ENCODE measurements around the gene LTN1.

The LTN1 gene

DNA sequence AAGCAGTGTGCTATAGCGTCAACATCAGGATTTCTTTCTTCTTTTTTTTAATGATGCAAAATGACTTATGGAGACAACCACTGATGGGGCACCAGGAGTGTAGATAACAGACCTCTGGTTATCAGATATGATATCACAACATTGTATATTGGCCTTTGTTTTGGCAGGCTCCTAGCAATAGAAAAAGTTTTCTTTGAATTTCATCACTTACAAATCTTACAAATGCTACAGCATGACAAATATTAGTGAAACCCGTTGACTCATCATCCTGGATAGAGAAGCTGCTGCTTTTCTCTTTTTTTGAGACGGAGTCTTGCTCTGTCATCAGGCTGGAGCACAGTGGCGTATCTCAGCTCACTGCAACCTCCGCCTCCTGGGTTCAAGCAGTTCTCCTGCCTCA lies 92.9 kb downstream of the LTN1 start:
- FAIRE-seq (no peak), DNase-seq (ENCODE audit: insufficient read length, low spot score) (no peak)
- TF ChIP-seq PAX5 (IDR thresholded peaks at IDR 0.05; ENCODE audit: insufficient read depth, low read length, severe bottlenecking) (no peak), TAF1 (IDR thresholded peaks at IDR 0.05; ENCODE audit: low read depth, low read length) (no peak), SPI1 (IDR thresholded peaks at IDR 0.05; ENCODE audit: low read depth, low read length) (no peak), POLR2A (IDR thresholded peaks at IDR 0.05; ENCODE audit: low read depth, low read length) (no peak), POLR2AphosphoS5 (IDR thresholded peaks at IDR 0.05; ENCODE audit: low read depth, low read length) (no peak), POU2F2 (IDR thresholded peaks at IDR 0.05; ENCODE audit: low read depth, low read length) (no peak)

GRCh38 chr21:28899220-28899619 lies 93.5 kb downstream of the LTN1 start:
- FAIRE-seq (no peak), DNase-seq (ENCODE audit: insufficient read length, low spot score) (no peak)
- TF ChIP-seq POLR2A (IDR thresholded peaks at IDR 0.05; ENCODE audit: low read depth, low read length) (no peak), POU2F2 (IDR thresholded peaks at IDR 0.05; ENCODE audit: low read depth, low read length) (no peak), TAF1 (IDR thresholded peaks at IDR 0.05; ENCODE audit: low read depth, low read length) (no peak), PAX5 (IDR thresholded peaks at IDR 0.05; ENCODE audit: insufficient read depth, low read length, severe bottlenecking) (no peak), SPI1 (IDR thresholded peaks at IDR 0.05; ENCODE audit: low read depth, low read length) (no peak), POLR2AphosphoS5 (IDR thresholded peaks at IDR 0.05; ENCODE audit: low read depth, low read length) (no peak)

- no peak for TF ChIP-seq SPI1 (IDR thresholded peaks at IDR 0.05; ENCODE audit: low read depth, low read length)
- no peak for TF ChIP-seq POLR2AphosphoS5 (IDR thresholded peaks at IDR 0.05; ENCODE audit: low read depth, low read length)
- no peak for TF ChIP-seq PAX5 (IDR thresholded peaks at IDR 0.05; ENCODE audit: insufficient read depth, low read length, severe bottlenecking)
- DNase-seq (ENCODE audit: insufficient read length, low spot score) (no peak), FAIRE-seq (no peak)
Observed at GRCh38 chr21:28893687-28894086, 99.0 kb downstream of the LTN1 start.

DNA sequence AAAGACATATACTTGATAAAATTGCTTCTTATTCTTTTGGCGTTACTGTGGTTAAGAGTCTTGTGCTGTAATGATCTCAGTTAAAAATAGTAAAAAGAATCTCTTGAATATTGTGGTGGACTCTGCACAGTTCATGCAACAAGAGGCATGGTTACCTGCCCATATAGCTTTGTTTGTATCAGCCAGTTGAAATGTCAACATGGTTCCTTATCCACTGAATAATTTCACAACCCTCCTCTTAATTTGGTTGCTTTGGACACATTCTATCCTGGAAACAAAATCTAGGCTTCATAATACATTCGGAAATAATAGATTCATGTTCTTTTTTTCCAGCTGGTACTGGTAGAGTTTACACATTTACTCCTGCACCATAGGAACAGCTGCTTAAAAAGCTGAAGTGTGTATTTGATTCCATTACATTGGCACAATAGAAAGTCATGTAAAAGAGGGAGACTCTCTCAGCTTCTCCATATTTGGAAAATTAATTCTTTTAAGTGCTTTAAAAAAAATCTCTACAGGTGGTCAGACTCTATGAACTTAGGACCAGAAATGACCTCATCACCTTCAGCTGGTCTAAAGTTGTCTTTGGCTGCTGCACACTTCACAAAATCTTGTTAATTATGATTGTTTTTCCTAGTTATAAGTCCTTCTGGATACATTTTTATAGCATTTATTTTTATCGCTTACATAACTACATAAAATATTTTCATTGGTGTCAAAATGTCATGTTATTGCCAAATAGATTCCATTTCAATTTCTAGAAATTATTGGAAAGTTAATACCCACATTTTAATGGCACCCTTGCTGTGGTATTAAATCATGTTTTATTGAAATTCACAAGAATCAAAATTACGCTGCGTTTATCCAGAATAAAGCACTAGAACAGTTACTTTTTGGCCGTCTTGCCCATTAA lies 100.2 kb downstream of the LTN1 start:
- DNase-seq (ENCODE audit: insufficient read length, low spot score) (no peak), FAIRE-seq (no peak)
- no peak for TF ChIP-seq SPI1 (IDR thresholded peaks at IDR 0.05; ENCODE audit: low read depth, low read length)
- TF ChIP-seq POLR2A (IDR thresholded peaks at IDR 0.05; ENCODE audit: low read depth, low read length) = no peak
- no peak for TF ChIP-seq POU2F2 (IDR thresholded peaks at IDR 0.05; ENCODE audit: low read depth, low read length)
- no peak for TF ChIP-seq TAF1 (IDR thresholded peaks at IDR 0.05; ENCODE audit: low read depth, low read length)
- TF ChIP-seq PAX5 (IDR thresholded peaks at IDR 0.05; ENCODE audit: insufficient read depth, low read length, severe bottlenecking) = no peak
- no peak for TF ChIP-seq POLR2AphosphoS5 (IDR thresholded peaks at IDR 0.05; ENCODE audit: low read depth, low read length)

- DNase-seq (ENCODE audit: insufficient read length, low spot score) = no peak
- no peak for FAIRE-seq
- no peak for TF ChIP-seq POU2F2 (IDR thresholded peaks at IDR 0.05; ENCODE audit: low read depth, low read length)
- no peak for TF ChIP-seq SPI1 (IDR thresholded peaks at IDR 0.05; ENCODE audit: low read depth, low read length)
- TF ChIP-seq TAF1 (IDR thresholded peaks at IDR 0.05; ENCODE audit: low read depth, low read length) = no peak
- no peak for TF ChIP-seq POLR2AphosphoS5 (IDR thresholded peaks at IDR 0.05; ENCODE audit: low read depth, low read length)
- TF ChIP-seq PAX5 (IDR thresholded peaks at IDR 0.05; ENCODE audit: insufficient read depth, low read length, severe bottlenecking) = no peak
- TF ChIP-seq POLR2A (IDR thresholded peaks at IDR 0.05; ENCODE audit: low read depth, low read length) = no peak
Observed at GRCh38 chr21:28885853-28886177, 106.9 kb downstream of the LTN1 start.

- FAIRE-seq = peak; percentile 99
- TF ChIP-seq POU2F2 (IDR thresholded peaks at IDR 0.05; ENCODE audit: low read depth, low read length) (peak; percentile 63; the same call in 1 of the 2 replicates), POLR2A (IDR thresholded peaks at IDR 0.05; ENCODE audit: low read depth, low read length) (peak; percentile 73), SPI1 (IDR thresholded peaks at IDR 0.05; ENCODE audit: low read depth, low read length) (peak; percentile 18; the same call in 1 of the 2 replicates), TAF1 (IDR thresholded peaks at IDR 0.05; ENCODE audit: low read depth, low read length) (peak; percentile 49), POLR2AphosphoS5 (IDR thresholded peaks at IDR 0.05; ENCODE audit: low read depth, low read length) (peak; percentile 73), PAX5 (IDR thresholded peaks at IDR 0.05; ENCODE audit: insufficient read depth, low read length, severe bottlenecking) (no peak)
- DNase-seq (ENCODE audit: insufficient read length, low spot score) = peak; percentile 79
Observed at GRCh38 chr21:28884976-28885852, 107.5 kb downstream of the LTN1 start.

GRCh38 chr21:28884481-28884880 lies 108.2 kb downstream of the LTN1 start:
- TF ChIP-seq POLR2A (IDR thresholded peaks at IDR 0.05; ENCODE audit: low read depth, low read length) (no peak), POLR2AphosphoS5 (IDR thresholded peaks at IDR 0.05; ENCODE audit: low read depth, low read length) (no peak), SPI1 (IDR thresholded peaks at IDR 0.05; ENCODE audit: low read depth, low read length) (peak; percentile 46), POU2F2 (IDR thresholded peaks at IDR 0.05; ENCODE audit: low read depth, low read length) (no peak)
- no peak for DNase-seq (ENCODE audit: insufficient read length, low spot score)
- no peak for FAIRE-seq

DNA sequence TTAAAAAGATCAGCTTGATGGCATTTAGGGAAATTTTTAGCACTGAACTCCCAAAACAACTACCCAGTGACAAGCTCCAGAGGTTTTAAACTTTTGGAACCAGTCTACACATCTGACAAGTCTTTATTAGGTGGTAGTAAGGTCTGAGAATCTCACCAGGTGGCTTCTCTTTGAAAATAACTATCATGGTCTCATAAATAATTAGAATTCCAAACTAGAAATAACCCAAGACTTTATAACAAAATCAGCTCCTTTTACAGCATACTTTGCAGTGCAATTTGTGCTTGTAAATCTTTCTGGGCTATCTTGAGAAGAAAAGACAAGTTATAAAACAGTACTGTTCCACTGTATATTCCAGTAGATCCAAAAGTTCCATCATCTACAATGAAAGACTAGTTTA lies 108.7 kb downstream of the LTN1 start:
- TF ChIP-seq PAX5 (IDR thresholded peaks at IDR 0.05; ENCODE audit: insufficient read depth, low read length, severe bottlenecking) (no peak), TAF1 (IDR thresholded peaks at IDR 0.05; ENCODE audit: low read depth, low read length) (no peak), POU2F2 (IDR thresholded peaks at IDR 0.05; ENCODE audit: low read depth, low read length) (no peak), POLR2A (IDR thresholded peaks at IDR 0.05; ENCODE audit: low read depth, low read length) (no peak), POLR2AphosphoS5 (IDR thresholded peaks at IDR 0.05; ENCODE audit: low read depth, low read length) (no peak), SPI1 (IDR thresholded peaks at IDR 0.05; ENCODE audit: low read depth, low read length) (no peak)
- DNase-seq (ENCODE audit: insufficient read length, low spot score) (no peak), FAIRE-seq (no peak)

DNA sequence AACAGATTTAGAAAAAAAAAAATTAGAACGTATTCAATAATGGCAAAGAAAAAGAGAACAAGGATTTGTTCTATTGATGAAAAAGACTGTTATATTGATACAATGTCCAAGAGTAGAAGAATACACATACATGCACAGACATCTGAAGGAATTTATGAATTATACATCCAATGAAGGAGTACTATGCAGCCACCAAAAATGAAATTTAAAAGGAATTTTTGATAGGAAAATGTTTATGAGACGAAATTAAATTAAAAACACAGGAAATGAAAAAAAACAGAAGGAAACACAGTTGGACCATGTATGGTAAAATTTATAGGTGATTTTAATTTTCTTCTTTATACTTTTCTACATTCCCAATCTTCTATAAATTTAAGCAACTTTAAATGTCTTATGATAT lies 110.3 kb downstream of the LTN1 start:
- no peak for FAIRE-seq
- no peak for TF ChIP-seq SPI1 (IDR thresholded peaks at IDR 0.05; ENCODE audit: low read depth, low read length)
- no peak for TF ChIP-seq TAF1 (IDR thresholded peaks at IDR 0.05; ENCODE audit: low read depth, low read length)
- no peak for TF ChIP-seq POLR2A (IDR thresholded peaks at IDR 0.05; ENCODE audit: low read depth, low read length)
- TF ChIP-seq PAX5 (IDR thresholded peaks at IDR 0.05; ENCODE audit: insufficient read depth, low read length, severe bottlenecking) = no peak
- TF ChIP-seq POLR2AphosphoS5 (IDR thresholded peaks at IDR 0.05; ENCODE audit: low read depth, low read length) = no peak
- no peak for TF ChIP-seq POU2F2 (IDR thresholded peaks at IDR 0.05; ENCODE audit: low read depth, low read length)
- DNase-seq (ENCODE audit: insufficient read length, low spot score) = no peak

Measured in GM12891 (cell line).